ENCODE data around the gene KDM4C. TPM values are rescaled to one million over a fixed set of nuclear protein-coding genes. Genes with fewer than 3 reads are reported as not detected.
"Not testable (repeated sequence)": the region's sequence is repeated elsewhere in the genome, so short reads cannot be mapped to it uniquely, and the experiment has no call there.

The KDM4C gene
- total RNA-seq, 1 experiment from 2014 or later, result 16.8 TPM

- H3K27me3 ChIP-seq (ENCODE audit: insufficient read depth, low read length), result no peaks in the 10 kb centered on the region
- no peaks in the 10 kb centered on the region for H3K36me3 ChIP-seq (ENCODE audit: control insufficient read depth in 1 of 2, insufficient read depth in 2 of 2, low read length in 2 of 2)
- no peak overlapping the region for H2AFZ ChIP-seq (ENCODE audit: low read depth, low read length, poor library complexity, severe bottlenecking)
- H3K9me2 ChIP-seq (ENCODE audit: insufficient read depth), result no peaks in the 10 kb centered on the region
- intact Hi-C loops (cut with micrococcal nuclease), result no loop called here
- no peak overlapping the region for H3K27ac ChIP-seq (ENCODE audit: low read depth, low read length)
- ChIA-PET CTCF (no interaction called here), POLR2A (no interaction called here), RAD21 (ENCODE audit: low non-redundant PET in 1 of 2, low total read pairs in 2 of 2, uncharacterized antibody in 2 of 2, unreplicated experiment in 2 of 2) (no interaction called here)
- no peak overlapping the region for H3K9ac ChIP-seq (ENCODE audit: low read length)
- BruUV-seq (replicated peaks), result no TSS peak
- no peaks in the 10 kb centered on the region for H3K9me3 ChIP-seq (ENCODE audit: control insufficient read depth in 1 of 2, insufficient read depth in 1 of 2, low read depth in 1 of 2, low read length in 2 of 2)
- DNase-seq (ENCODE audit: low read depth, low spot score), result no peak
- peaks cover 13% of the 10 kb centered on the region in 2 experiments; a peak in 3 of 4 replicates for H3K4me1 ChIP-seq (ENCODE audit: control insufficient read depth in 1 of 2, insufficient read depth in 2 of 2, low read length in 2 of 2)
- no peaks in the 10 kb centered on the region for H4K20me1 ChIP-seq (ENCODE audit: insufficient read depth)
- ATAC-seq, result no peak
- H3K79me2 ChIP-seq (ENCODE audit: insufficient read depth, low read length), result peaks cover 58% of the 10 kb centered on the region
- TF ChIP-seq MAX (IDR thresholded peaks at IDR 0.05) (no peak), EGR1 (IDR thresholded peaks at IDR 0.05; ENCODE audit: low read depth) (no peak), FOSL1 (IDR thresholded peaks at IDR 0.05; ENCODE audit: low read depth) (no peak), CEBPB (IDR thresholded peaks at IDR 0.05; ENCODE audit: low read depth) (no peak), ATF3 (IDR thresholded peaks at IDR 0.05) (no peak), JUND (IDR thresholded peaks at IDR 0.05) (no peak), YY1 (IDR thresholded peaks at IDR 0.05; ENCODE audit: extremely low read depth, insufficient replicate concordance, low read depth, low read length) (no peak), CBX3 (IDR thresholded peaks at IDR 0.05; ENCODE audit: low read depth) (no peak), EZH2 (IDR thresholded peaks at IDR 0.05) (no peak), ZBTB33 (IDR thresholded peaks at IDR 0.05; ENCODE audit: extremely low read depth, insufficient replicate concordance, low read length) (no peak), CTCF (IDR thresholded peaks at IDR 0.05 in 2 of 3, conservative IDR thresholded peaks at IDR 0.05 in 1 of 3; ENCODE audit: borderline replicate concordance in 1 of 3, insufficient read depth in 1 of 3, low read depth in 2 of 3, low read length in 2 of 3) (no peak)
- H3K4me3 ChIP-seq (replicated peaks in 1 of 2; ENCODE audit: low read depth in 1 of 2, low read length in 2 of 2), result no peak overlapping the region
- H3K4me2 ChIP-seq (ENCODE audit: low read length), result no peak overlapping the region
Measured at GRCh38 chr9:6766606-6767005, 8.8 kb downstream of the KDM4C start.

- POLR2A ChIA-PET; H3K36me3 ChIP-seq (ENCODE audit: control insufficient read depth in 1 of 2, insufficient read depth in 2 of 2, low read length in 2 of 2); DNase-seq (ENCODE audit: low read depth, low spot score); H4K20me1 ChIP-seq (ENCODE audit: insufficient read depth); intact Hi-C loops (cut with micrococcal nuclease); BruUV-seq (replicated peaks); H3K9me2 ChIP-seq (ENCODE audit: insufficient read depth); H3K4me3 ChIP-seq (replicated peaks in 1 of 2; ENCODE audit: low read depth in 1 of 2, low read length in 2 of 2); CTCF ChIA-PET; H3K27me3 ChIP-seq (ENCODE audit: insufficient read depth, low read length); RAD21 ChIA-PET (ENCODE audit: low non-redundant PET in 1 of 2, low total read pairs in 2 of 2, uncharacterized antibody in 2 of 2, unreplicated experiment in 2 of 2); H3K4me2 ChIP-seq (ENCODE audit: low read length); H3K9me3 ChIP-seq (ENCODE audit: control insufficient read depth in 1 of 2, insufficient read depth in 1 of 2, low read depth in 1 of 2, low read length in 2 of 2); H2AFZ ChIP-seq (ENCODE audit: low read depth, low read length, poor library complexity, severe bottlenecking); H3K27ac ChIP-seq (ENCODE audit: low read depth, low read length); H3K9ac ChIP-seq (ENCODE audit: low read length); ATAC-seq: not testable (repeated sequence)
- peaks cover 13% of the 10 kb centered on the region in 2 experiments; a peak in 3 of 4 replicates for H3K4me1 ChIP-seq (ENCODE audit: control insufficient read depth in 1 of 2, insufficient read depth in 2 of 2, low read length in 2 of 2)
- H3K79me2 ChIP-seq (ENCODE audit: insufficient read depth, low read length), result peaks cover 43% of the 10 kb centered on the region
Measured at GRCh38 chr9:6768587-6768986, 10.8 kb downstream of the KDM4C start.
